Adrenal gland (tissue), 12 donors: ENCODE measurements around the gene PCLO. TPM values are rescaled to one million over a fixed set of nuclear protein-coding genes. Genes with fewer than 3 reads are reported as not detected.

Source experiments
- DNase-seq, 7 donors: peaks; one replicate each; pipeline ENCODE4 v3.0.0-alpha.2; 2019 to 2020
- H3K27ac ChIP-seq, 5 donors: fragments of 200-600 bp; sonication (generic) in 4 of 5; 1 replicate in 3 of 5; 2 replicates in 2 of 5; pipeline versions ENCODE4 v1.5.1 to v1.8.0; 2016 to 2020; ENCODE audit warnings: mild to moderate bottlenecking in 1 of 5
- H3K27me3 ChIP-seq: fragments of 200-600 bp; 2 replicates; pipeline ENCODE4 v1.8.0; 2021
- H3K36me3 ChIP-seq, 2 donors: fragments of 200-600 bp; replicated peaks in 1 of 2; 1 replicate in 1 of 2; 2 replicates in 1 of 2; pipeline versions ENCODE4 v1.5.1 to v1.8.0; 2018 to 2022
- H3K4me1 ChIP-seq, 2 donors: fragments of 200-600 bp; replicated peaks in 1 of 2; 1 replicate in 1 of 2; 2 replicates in 1 of 2; pipeline versions ENCODE4 v1.5.1 to v1.8.0; 2018 to 2021
- H3K4me3 ChIP-seq, 4 donors: fragments of 200-600 bp; sonication (generic) in 3 of 4; one replicate each; pipeline ENCODE4 v1.5.1; 2016 to 2018
- H3K9me3 ChIP-seq, 3 donors: fragments of 200-600 bp; sonication (generic) in 1 of 3; replicated peaks in 1 of 3; 1 replicate in 2 of 3; 2 replicates in 1 of 3; pipeline versions ENCODE4 v1.5.1 to v1.8.0; 2016 to 2021
- POLR2A ChIP-seq, 2 donors: fragments of 450-650 bp; IDR thresholded peaks; one replicate each; pipeline ENCODE4 v1.6.1; 2017; ENCODE audit warnings: antibody characterized with exemption in 2 of 2, mild to moderate bottlenecking in 2 of 2, moderate library complexity in 1 of 2
- WGBS, 4 donors: extraction: QIAGEN DNeasy Blood & Tissue Kit in 2 of 4; methylation state at CpG; one replicate each; pipeline versions ENCODE4 v1.1.5 to v1.1.7; 2013 to 2017; 5-methylcytosine and 5-hydroxymethylcytosine counted together
- intact Hi-C, 2 donors: fragments of 100-400 bp; cut with DNase I; formaldehyde crosslinking; loops; one replicate each; pipeline versions ENCODE4 v1.14.1 to v1.15.0; 2022 to 2023
- polyA plus RNA-seq, 3 donors: library from polyadenylated mRNA; stranded (reverse); fragments of 200-250 nt in 2 of 3; fragments of 350-450 nt in 1 of 3; fragmentation: Illumina TruSeq in 1 of 3; extraction: RNeasy Lipid Tissue Mini Kit (QIAGEN cat#74804) in 1 of 3; gene quantifications; one replicate each; pipeline ENCODE4 v1.2.3, GENCODE V29; 2013 to 2014
- total RNA-seq, 9 donors: library from RNA; depleted of rRNA in 4 of 9; stranded (reverse); fragments of >200 nt in 4 of 9; fragments of 120-200 nt in 1 of 9; fragmentation: NEBNext Ultra II Directional in 1 of 9; extraction: Animal tissue kit (Norgen Biotek cat#: 25700) in 1 of 9; gene quantifications; one replicate each; pipeline versions ENCODE4 v1.1.0 to v1.2.4, GENCODE V29; 2013 to 2023
- TF ChIP-seq, protein P1 (sequence below), 6 experiments: fragments of 450-650 bp in 4 of 6; fragments of 200-600 bp in 2 of 6; sonication (generic) in 1 of 6; IDR thresholded peaks; 1 replicate in 5 of 6; 2 replicates in 1 of 6; pipeline versions ENCODE4 v1.5.1 to v1.8.0; 2016 to 2021; ENCODE audit warnings: antibody characterized with exemption in 6 of 6, mild to moderate bottlenecking in 2 of 6, moderate library complexity in 1 of 6
- donor health status: healthy with polysubstance abuse.
- donor health status: Bipolar disorder and iron deficiency.
- donor health status: DM: yes; HTN: yes; CAD: no.
- donor health status: DM: no; HTN: no; CAD: no.
- donor health status: DM: no; HTN: no; CAD: no.
- donor health status: DM: yes; HTN: yes; CAD: no.

The PCLO gene
- total and polyA plus RNA-seq, 12 donors: 1.8 to 17.1 (median 9.6) TPM

DNA sequence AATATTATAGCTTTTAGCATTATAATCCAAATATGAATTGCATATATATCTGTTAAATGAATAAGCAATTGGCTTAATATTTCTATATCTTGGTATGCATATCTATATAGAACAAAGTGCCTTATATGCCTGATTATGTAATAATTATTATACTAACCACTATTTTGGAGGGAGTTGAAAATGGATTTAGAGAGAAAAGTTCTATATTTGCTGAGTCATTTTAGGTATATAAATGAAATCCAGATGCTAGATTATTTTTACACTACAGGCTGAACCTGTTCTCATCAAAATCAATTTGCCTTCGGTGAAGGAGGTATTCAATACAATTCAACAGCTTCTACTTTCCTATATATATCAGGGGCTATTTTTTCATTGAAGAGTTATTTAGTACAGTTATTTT, 276.4 kb downstream of the PCLO start:
- WGBS, 4 donors: 0 to 91% (median 29%) methylated on average over 1 of the region's 1 CpG
- no peaks in the 10 kb centered on the region for H3K9me3 ChIP-seq
- H3K36me3 ChIP-seq: no peaks in the 10 kb centered on the region
- no peak overlapping the region for H3K4me3 ChIP-seq
- intact Hi-C loops: no loop called here
- H3K4me1 ChIP-seq: no peaks in the 10 kb centered on the region
- no peak overlapping the region for H3K27ac ChIP-seq
- DNase-seq: no peak
- H3K27me3 ChIP-seq: no peaks in the 10 kb centered on the region
- TF ChIP-seq, protein P1, sequence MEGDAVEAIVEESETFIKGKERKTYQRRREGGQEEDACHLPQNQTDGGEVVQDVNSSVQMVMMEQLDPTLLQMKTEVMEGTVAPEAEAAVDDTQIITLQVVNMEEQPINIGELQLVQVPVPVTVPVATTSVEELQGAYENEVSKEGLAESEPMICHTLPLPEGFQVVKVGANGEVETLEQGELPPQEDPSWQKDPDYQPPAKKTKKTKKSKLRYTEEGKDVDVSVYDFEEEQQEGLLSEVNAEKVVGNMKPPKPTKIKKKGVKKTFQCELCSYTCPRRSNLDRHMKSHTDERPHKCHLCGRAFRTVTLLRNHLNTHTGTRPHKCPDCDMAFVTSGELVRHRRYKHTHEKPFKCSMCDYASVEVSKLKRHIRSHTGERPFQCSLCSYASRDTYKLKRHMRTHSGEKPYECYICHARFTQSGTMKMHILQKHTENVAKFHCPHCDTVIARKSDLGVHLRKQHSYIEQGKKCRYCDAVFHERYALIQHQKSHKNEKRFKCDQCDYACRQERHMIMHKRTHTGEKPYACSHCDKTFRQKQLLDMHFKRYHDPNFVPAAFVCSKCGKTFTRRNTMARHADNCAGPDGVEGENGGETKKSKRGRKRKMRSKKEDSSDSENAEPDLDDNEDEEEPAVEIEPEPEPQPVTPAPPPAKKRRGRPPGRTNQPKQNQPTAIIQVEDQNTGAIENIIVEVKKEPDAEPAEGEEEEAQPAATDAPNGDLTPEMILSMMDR (IDR thresholded peaks at IDR 0.05): no peak
- TF ChIP-seq POLR2A (IDR thresholded peaks at IDR 0.05): no peak

DNA sequence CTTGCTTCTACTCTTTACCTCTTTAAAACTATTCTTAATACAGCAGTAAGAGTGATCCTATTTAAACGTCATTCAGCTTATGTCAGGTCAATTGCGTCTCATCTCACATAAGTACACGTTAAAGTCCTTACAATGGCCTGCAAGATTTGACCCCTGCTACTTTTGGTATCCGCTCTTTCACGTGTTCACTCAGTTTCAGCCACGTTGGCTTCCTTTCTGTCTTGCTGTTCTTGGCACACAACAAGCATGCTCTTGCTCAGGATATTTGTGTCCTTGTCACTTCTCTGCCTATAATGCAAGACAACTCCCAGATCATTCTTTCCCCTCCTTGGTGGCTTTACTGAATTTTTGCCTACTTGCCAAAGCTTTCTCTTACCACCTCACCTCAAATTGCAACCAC, 296.8 kb downstream of the PCLO start:
- intact Hi-C loops: no loop called here
- H3K4me1 ChIP-seq: no peaks in the 10 kb centered on the region
- TF ChIP-seq POLR2A (IDR thresholded peaks at IDR 0.05): no peak
- TF ChIP-seq, protein P1 (IDR thresholded peaks at IDR 0.05): no peak
- no peak overlapping the region for H3K27ac ChIP-seq
- no peaks in the 10 kb centered on the region for H3K27me3 ChIP-seq
- 82 to 92% (median 83%) methylated on average over 6 of the region's 6 CpGs for WGBS, 4 donors
- no peaks in the 10 kb centered on the region for H3K9me3 ChIP-seq
- no peaks in the 10 kb centered on the region for H3K36me3 ChIP-seq
- DNase-seq: no peak
- H3K4me3 ChIP-seq: no peak overlapping the region

DNA sequence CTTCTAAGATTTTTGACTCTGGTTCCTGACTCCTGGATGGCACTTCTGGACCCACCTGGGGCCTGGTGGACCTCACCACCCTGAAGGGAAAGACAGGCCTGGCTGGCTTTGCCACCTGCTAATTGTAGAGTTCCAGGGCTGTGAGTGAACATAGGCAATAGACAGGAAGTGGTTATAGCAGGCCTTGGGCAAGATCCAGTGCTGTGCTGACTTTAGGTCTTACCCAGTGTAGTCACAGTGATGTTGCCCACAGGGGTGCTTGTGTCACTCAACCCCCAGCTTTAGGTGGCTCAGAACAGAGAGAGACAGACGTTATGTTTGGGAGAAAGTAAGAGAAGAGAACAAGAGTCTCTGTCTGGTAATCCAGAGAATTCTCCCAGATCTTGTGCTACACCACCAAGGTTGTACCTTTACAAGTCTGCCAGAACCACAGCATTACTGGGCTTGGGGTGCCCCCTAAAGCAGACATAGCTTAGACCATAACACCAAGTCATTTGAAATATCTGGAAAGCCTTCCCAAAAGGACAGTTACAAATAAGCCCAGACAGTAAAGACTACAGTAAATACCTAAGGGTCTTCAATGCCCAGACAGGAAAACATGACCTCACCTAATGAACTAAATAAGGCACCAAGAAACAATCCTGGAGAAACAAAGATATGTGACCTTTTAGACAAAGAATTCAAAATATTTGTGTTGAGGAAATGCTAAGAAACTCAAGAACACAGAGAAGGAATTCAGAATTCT, 303.4 kb downstream of the PCLO start:
- no peak overlapping the region for H3K4me3 ChIP-seq
- no peak for TF ChIP-seq POLR2A (IDR thresholded peaks at IDR 0.05)
- no peaks in the 10 kb centered on the region for H3K9me3 ChIP-seq
- 69 to 90% (median 74%) methylated on average over 1 of the region's 1 CpG for WGBS, 4 donors
- H3K36me3 ChIP-seq: no peaks in the 10 kb centered on the region
- no peak for DNase-seq
- no peaks in the 10 kb centered on the region for H3K4me1 ChIP-seq
- H3K27me3 ChIP-seq: no peaks in the 10 kb centered on the region
- intact Hi-C loops: no loop called here
- no peak overlapping the region for H3K27ac ChIP-seq

DNA sequence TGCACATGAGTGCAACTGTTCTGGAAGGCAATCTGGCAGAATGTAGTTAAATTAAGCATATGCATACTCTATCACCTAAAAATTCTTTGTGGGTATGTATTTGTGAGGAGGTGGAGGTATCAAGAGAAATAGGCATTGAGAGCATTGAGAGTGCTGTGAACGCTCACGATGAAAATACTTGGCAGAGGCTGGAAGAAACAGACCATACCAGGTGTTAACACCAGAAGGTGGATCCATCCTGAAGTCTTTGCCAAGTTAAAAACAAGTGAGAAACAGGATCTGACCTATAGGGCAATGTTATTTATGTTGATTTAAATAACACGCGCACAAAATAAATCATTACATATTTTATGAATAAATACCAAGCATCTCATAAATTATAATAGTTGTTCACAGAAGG, 311.6 kb downstream of the PCLO start:
- TF ChIP-seq POLR2A (IDR thresholded peaks at IDR 0.05): no peak
- TF ChIP-seq, protein P1 (IDR thresholded peaks at IDR 0.05): no peak
- no peaks in the 10 kb centered on the region for H3K27me3 ChIP-seq
- H3K4me3 ChIP-seq: no peak overlapping the region
- H3K36me3 ChIP-seq: no peaks in the 10 kb centered on the region
- no peak for DNase-seq
- 89 to 94% (median 93%) methylated on average over 4 of the region's 4 CpGs for WGBS, 4 donors
- H3K4me1 ChIP-seq: no peaks in the 10 kb centered on the region
- no peak overlapping the region for H3K27ac ChIP-seq
- no peaks in the 10 kb centered on the region for H3K9me3 ChIP-seq
- intact Hi-C loops: no loop called here

DNA sequence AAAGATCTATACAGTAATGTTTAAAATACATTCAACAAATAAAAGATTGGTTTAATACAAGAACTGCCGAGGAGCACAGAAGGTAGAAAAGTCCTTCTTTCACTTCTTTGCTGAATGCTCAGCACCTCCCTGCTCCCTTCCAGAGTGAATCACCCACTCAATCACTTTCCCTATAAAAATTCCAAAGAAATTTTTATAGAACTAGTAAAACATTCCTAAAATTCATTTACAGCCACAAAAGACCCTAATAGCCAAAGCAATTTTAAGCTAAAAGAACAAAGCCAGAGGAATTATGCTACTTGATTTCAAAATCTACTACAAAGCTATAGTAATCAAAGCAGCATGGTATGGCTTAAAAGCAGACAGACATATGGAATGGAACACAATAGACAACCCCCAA, 320.9 kb downstream of the PCLO start:
- DNase-seq: no peak
- no peaks in the 10 kb centered on the region for H3K27me3 ChIP-seq
- H3K9me3 ChIP-seq: no peaks in the 10 kb centered on the region
- intact Hi-C loops: no loop called here
- no peaks in the 10 kb centered on the region for H3K36me3 ChIP-seq
- no peaks in the 10 kb centered on the region for H3K4me1 ChIP-seq
- TF ChIP-seq, protein P1 (IDR thresholded peaks at IDR 0.05): no peak
- TF ChIP-seq POLR2A (IDR thresholded peaks at IDR 0.05): no peak
- H3K27ac ChIP-seq: no peak overlapping the region
- WGBS, 4 donors: 86 to 95% (median 92%) methylated on average over 1 of the region's 1 CpG
- H3K4me3 ChIP-seq: no peak overlapping the region
